ENCODE results near the gene LIPM.

LIPM gene

GRCh38 chr10:88809621-88810020 is 7.1 kb downstream of the LIPM start:
- no peak for DNase-seq (ENCODE audit: low spot score)
- TF ChIP-seq CTCF (IDR thresholded peaks at IDR 0.05; ENCODE audit: borderline replicate concordance, control extremely low read depth, extremely low read depth, insufficient read depth, missing control alignments): no peak
- in situ Hi-C loops (cut with MboI; ENCODE audit: low sequenced_read_pairs, unreplicated experiment): loop anchor here (10.0 kb wide), 2 partner anchors 125 to 245 kb away; no protein-coding TSS in a partner anchor

- TF ChIP-seq CTCF (IDR thresholded peaks at IDR 0.05; ENCODE audit: borderline replicate concordance, control extremely low read depth, extremely low read depth, insufficient read depth, missing control alignments): peak; percentile 47
- in situ Hi-C loops (cut with MboI; ENCODE audit: low sequenced_read_pairs, unreplicated experiment): loop anchor here (10.0 kb wide), 2 partner anchors 126 to 246 kb away; no protein-coding TSS in a partner anchor
- DNase-seq (ENCODE audit: low spot score): peak; percentile 28
These were observed 7.8 kb downstream of the LIPM start for GRCh38 chr10:88810196-88810961.

- in situ Hi-C loops (cut with MboI; ENCODE audit: low sequenced_read_pairs, unreplicated experiment): loop anchor here (10.0 kb wide), 2 partner anchors 128 to 248 kb away; no protein-coding TSS in a partner anchor
- no peak for DNase-seq (ENCODE audit: low spot score)
- no peak for TF ChIP-seq CTCF (IDR thresholded peaks at IDR 0.05; ENCODE audit: borderline replicate concordance, control extremely low read depth, extremely low read depth, insufficient read depth, missing control alignments)
These were observed 10.7 kb downstream of the LIPM start for GRCh38 chr10:88813200-88813599.

- in situ Hi-C loops (cut with MboI; ENCODE audit: low sequenced_read_pairs, unreplicated experiment): loop anchor here (10.0 kb wide), 2 partner anchors 134 to 254 kb away; no protein-coding TSS in a partner anchor
- TF ChIP-seq CTCF (IDR thresholded peaks at IDR 0.05; ENCODE audit: borderline replicate concordance, control extremely low read depth, extremely low read depth, insufficient read depth, missing control alignments): no peak
- no peak for DNase-seq (ENCODE audit: low spot score)
These were observed 16.8 kb downstream of the LIPM start for GRCh38 chr10:88819290-88819689.

GRCh38 chr10:88820748-88821401 is 18.3 kb downstream of the LIPM start:
- DNase-seq (ENCODE audit: low spot score): no peak
- TF ChIP-seq CTCF (IDR thresholded peaks at IDR 0.05; ENCODE audit: borderline replicate concordance, control extremely low read depth, extremely low read depth, insufficient read depth, missing control alignments): no peak
- in situ Hi-C loops (cut with MboI; ENCODE audit: low sequenced_read_pairs, unreplicated experiment): no loop called here

GRCh38 chr10:88826388-88826787 is 23.9 kb downstream of the LIPM start:
- no peak for TF ChIP-seq CTCF (IDR thresholded peaks at IDR 0.05; ENCODE audit: borderline replicate concordance, control extremely low read depth, extremely low read depth, insufficient read depth, missing control alignments)
- DNase-seq (ENCODE audit: low spot score): no peak
- in situ Hi-C loops (cut with MboI; ENCODE audit: low sequenced_read_pairs, unreplicated experiment): no loop called here
